GM23338 (cell line): Measurements from ENCODE around the gene NXN. TPM values are rescaled to one million over a fixed set of nuclear protein-coding genes. Genes with fewer than 3 reads are reported as not detected.

Experiments used
- ATAC-seq: fragments of 200-7000 bp; cut with Tn5 transposase; 3 replicates; pipeline ENCODE4 v1.9.1; 2020
- DNase-seq: peaks from one replicate; pipeline ENCODE4 v3.0.0-alpha.2; 2015; ENCODE audit warnings: low spot score
- H2AFZ ChIP-seq: fragments of 200-600 bp; sonication (generic); 2 replicates; pipeline ENCODE4 v1.8.0; 2016; ENCODE audit warnings: antibody characterized with exemption, mild to moderate bottlenecking, moderate library complexity
- H3F3A ChIP-seq: fragments of 200-600 bp; sonication (generic); replicated peaks from 2 replicates; pipeline ENCODE4 v1.8.0; 2017; ENCODE audit warnings: antibody characterized with exemption, mixed run types, low read depth
- H3K27ac ChIP-seq: fragments of 200-600 bp; sonication (generic); 2 replicates; pipeline ENCODE4 v1.6.1; 2016; ENCODE audit warnings: low read depth
- H3K27me3 ChIP-seq: fragments of 200-600 bp; sonication (generic); 2 replicates; pipeline ENCODE4 v1.8.0; 2016; ENCODE audit warnings: mild to moderate bottlenecking, mixed run types, moderate library complexity; ENCODE audit not compliant: insufficient read depth
- H3K36me3 ChIP-seq: fragments of 200-600 bp; sonication (generic); 2 replicates; pipeline ENCODE4 v1.8.0; 2016; ENCODE audit warnings: mild to moderate bottlenecking; ENCODE audit not compliant: insufficient read depth
- H3K4me1 ChIP-seq: fragments of 200-600 bp; sonication (generic); 2 replicates; pipeline ENCODE4 v1.8.0; 2016; ENCODE audit warnings: mild to moderate bottlenecking, moderate library complexity; ENCODE audit not compliant: insufficient read depth
- H3K4me2 ChIP-seq: fragments of 200-600 bp; sonication (generic); 2 replicates; pipeline ENCODE4 v1.7.1; 2017; ENCODE audit warnings: mixed run types
- H3K4me3 ChIP-seq: fragments of 200-600 bp; sonication (generic); 2 replicates; pipeline ENCODE4 v1.6.1; 2016; ENCODE audit warnings: mixed run types
- H3K79me2 ChIP-seq: fragments of 200-600 bp; sonication (generic); replicated peaks from 2 replicates; pipeline ENCODE4 v1.8.0; 2017; ENCODE audit warnings: mild to moderate bottlenecking; ENCODE audit not compliant: insufficient read depth
- H3K9me2 ChIP-seq: fragments of 200-600 bp; sonication (generic); 2 replicates; pipeline ENCODE4 v1.8.0; 2017; ENCODE audit not compliant: insufficient read depth
- H4K20me1 ChIP-seq: fragments of 200-600 bp; sonication (generic); replicated peaks from 2 replicates; pipeline ENCODE4 v1.8.0; 2017; ENCODE audit warnings: mild to moderate bottlenecking; ENCODE audit not compliant: insufficient read depth
- H3K27ac Mint-ChIP-seq: 2 replicates; pipeline ENCODE4 v1.8.0; 2020; ENCODE audit warnings: inconsistent platforms, mild to moderate bottlenecking, moderate library complexity, mixed read lengths
- H3K27me3 Mint-ChIP-seq: 3 replicates; pipeline ENCODE4 v1.8.0; 2022; ENCODE audit warnings: low read depth, mild to moderate bottlenecking, moderate library complexity, mixed read lengths, inconsistent platforms; ENCODE audit not compliant: insufficient read depth, poor library complexity
- H3K36me3 Mint-ChIP-seq: 3 replicates; pipeline ENCODE4 v1.8.0; 2021; ENCODE audit warnings: low read depth, mild to moderate bottlenecking, inconsistent platforms, moderate library complexity, mixed read lengths
- H3K4me1 Mint-ChIP-seq: 3 replicates; pipeline ENCODE4 v1.8.0; 2020; ENCODE audit warnings: mild to moderate bottlenecking, inconsistent platforms, mixed read lengths
- H3K4me3 Mint-ChIP-seq: 3 replicates; pipeline ENCODE4 v1.8.0; 2021; ENCODE audit warnings: moderate library complexity, mild to moderate bottlenecking, inconsistent platforms, mixed read lengths
- H3K9me3 Mint-ChIP-seq: 3 replicates; pipeline ENCODE4 v1.8.0; 2020; ENCODE audit warnings: moderate library complexity, mild to moderate bottlenecking, inconsistent platforms, mixed read lengths
- CREB1 ChIP-seq: fragments of 250-450 bp; sonication (Bioruptor Pico); IDR thresholded peaks from 2 replicates; pipeline ENCODE4 v1.5.0; 2020; ENCODE audit warnings: low read depth, mild to moderate bottlenecking, moderate library complexity
- CTCF ChIP-seq, 2 experiments: fragments of 200-600 bp in 1 of 2; sonication (generic) in 1 of 2; conservative IDR thresholded peaks; 2 replicates each; pipeline versions ENCODE4 v1.5.1 to v1.6.1; 2016 to 2017; ENCODE audit warnings: antibody characterized with exemption in 2 of 2, low read depth in 2 of 2, mild to moderate bottlenecking in 2 of 2, moderate library complexity in 1 of 2
- ETS1 ChIP-seq: IDR thresholded peaks from 2 replicates; pipeline ENCODE4 v1.6.1; 2016; ENCODE audit warnings: antibody characterized with exemption
- EZH2 ChIP-seq: fragments of 200-600 bp; sonication (generic); IDR thresholded peaks from one replicate; pipeline ENCODE4 v1.8.0; 2017; ENCODE audit warnings: antibody characterized with exemption, mild to moderate bottlenecking, low read depth; ENCODE audit not compliant: unreplicated experiment
- EZH2phosphoT487 ChIP-seq: fragments of 200-600 bp; sonication (generic); IDR thresholded peaks from one replicate; pipeline ENCODE4 v1.8.1; 2018; ENCODE audit warnings: antibody characterized with exemption; ENCODE audit not compliant: unreplicated experiment
- JUNB ChIP-seq: IDR thresholded peaks from one replicate; pipeline ENCODE4 v1.6.1; 2016; ENCODE audit warnings: antibody characterized with exemption; ENCODE audit not compliant: unreplicated experiment
- NANOG ChIP-seq: IDR thresholded peaks from 2 replicates; pipeline ENCODE4 v1.6.1; 2016; ENCODE audit warnings: antibody characterized with exemption, borderline replicate concordance
- POLR2AphosphoS5 ChIP-seq: IDR thresholded peaks from 2 replicates; pipeline ENCODE4 v1.6.1; 2016; ENCODE audit warnings: antibody characterized with exemption, low read depth
- REST ChIP-seq: IDR thresholded peaks from one replicate; pipeline ENCODE4 v1.6.1; 2018; ENCODE audit warnings: antibody characterized with exemption; ENCODE audit not compliant: unreplicated experiment
- STAT1 ChIP-seq: IDR thresholded peaks from one replicate; pipeline ENCODE4 v1.6.1; 2016; ENCODE audit warnings: antibody characterized with exemption; ENCODE audit not compliant: unreplicated experiment
- ZNF114 ChIP-seq: fragments of 250-450 bp; sonication (Bioruptor Pico); IDR thresholded peaks from 2 replicates; pipeline ENCODE4 v1.5.0; 2020; ENCODE audit warnings: mild to moderate bottlenecking, moderate library complexity
- ZNF331 ChIP-seq: fragments of 250-450 bp; sonication (Bioruptor Pico); IDR thresholded peaks from 2 replicates; pipeline ENCODE4 v1.5.0; 2020; ENCODE audit warnings: low read depth, mild to moderate bottlenecking, moderate library complexity
- ZNF462 ChIP-seq: fragments of 250-450 bp; sonication (Bioruptor Pico); IDR thresholded peaks from 2 replicates; pipeline ENCODE4 v1.5.0; 2020; ENCODE audit warnings: mild to moderate bottlenecking, moderate library complexity
- polyA plus RNA-seq: library from polyadenylated mRNA; unstranded; fragments of >200 nt; fragmentation: Nextera tagmentation; extraction: Ambion mirVana; gene quantifications from 2 replicates; pipeline ENCODE4 v1.2.1, GENCODE V29; 2016
- total RNA-seq: library from RNA; depleted of rRNA; stranded (reverse); fragments of >200 nt; shearing (Covaris generic); gene quantifications from 2 replicates; pipeline ENCODE4 v1.2.3, GENCODE V29; 2014

NXN gene
- total and polyA plus RNA-seq, 2 experiments from 2014 or later, result 31.8 to 105 TPM

GRCh38 chr17:869567-870525 is 109.7 kb downstream of the NXN start:
- Histone ChIP-seq H3K9me2 (no peaks in the 10 kb centered on the region), H3K4me2 (no peak overlapping the region), H3K4me1 (no peaks in the 10 kb centered on the region), H3K79me2 (peaks cover 78% of the 10 kb centered on the region), H2AFZ (no peak overlapping the region), H3K27me3 (no peaks in the 10 kb centered on the region), H3K27ac (no peak overlapping the region), H3F3A (0 out of 2 replicates have a peak, but pooled peaks cover 2% of the 10 kb centered on the region), H4K20me1 (no peaks in the 10 kb centered on the region; the same call in 1 of the 2 replicates), H3K4me3 (no peak overlapping the region), H3K36me3 (no peaks in the 10 kb centered on the region)
- peaks cover 12% of the 10 kb centered on the region for H3K36me3 Mint-ChIP-seq
- no peak overlapping the region for H3K27ac Mint-ChIP-seq
- H3K4me3 Mint-ChIP-seq, result no peak overlapping the region
- ATAC-seq (no peak; the same call in 2 of the 3 replicates), DNase-seq (no peak)
- peaks cover 5% of the 10 kb centered on the region; the same call in 1 of the 3 replicates for H3K4me1 Mint-ChIP-seq
- H3K27me3 Mint-ChIP-seq, result peaks cover 5% of the 10 kb centered on the region
- peaks cover 4% of the 10 kb centered on the region; the same call in 2 of the 3 replicates for H3K9me3 Mint-ChIP-seq
- TF ChIP-seq ZNF114 (CRISPR knock-in tag), result no peak
- no peak for TF ChIP-seq JUNB
- no peak for TF ChIP-seq ETS1
- TF ChIP-seq CREB1 (CRISPR knock-in tag), result no peak
- TF ChIP-seq EZH2phosphoT487, result no peak
- TF ChIP-seq CTCF (conservative IDR thresholded peaks at IDR 0.05; ENCODE audit: low read depth in 2 of 2), result no peak
- TF ChIP-seq STAT1, result no peak
- no peak for TF ChIP-seq POLR2AphosphoS5
- TF ChIP-seq REST, result no peak
- TF ChIP-seq NANOG, result no peak
- TF ChIP-seq ZNF462 (CRISPR knock-in tag), result no peak
- no peak for TF ChIP-seq EZH2
- no peak for TF ChIP-seq ZNF331 (CRISPR knock-in tag)
